Keratinocyte (primary cell): ENCODE data around the gene PRKN.

Source experiments
- EZH2 ChIP-seq: IDR thresholded peaks from one replicate; pipeline ENCODE4 v1.6.1; 2012; ENCODE audit warnings: inconsistent platforms, mild to moderate bottlenecking, low read length, moderate library complexity
- TF ChIP-seq, protein P1 (sequence below), 3 experiments: IDR thresholded peaks in 1 of 3; conservative IDR thresholded peaks in 1 of 3; optimal IDR thresholded peaks in 1 of 3; 2 replicates in 2 of 3; 3 replicates in 1 of 3; pipeline versions ENCODE3 to v1.5.1; 2011; ENCODE audit warnings: low read length in 3 of 3, mild to moderate bottlenecking in 3 of 3, moderate library complexity in 2 of 3, control low read depth in 1 of 3, inconsistent platforms in 1 of 3; ENCODE audit not compliant: insufficient read depth in 2 of 3; ENCODE audit errors: extremely low read depth in 1 of 3

DNA sequence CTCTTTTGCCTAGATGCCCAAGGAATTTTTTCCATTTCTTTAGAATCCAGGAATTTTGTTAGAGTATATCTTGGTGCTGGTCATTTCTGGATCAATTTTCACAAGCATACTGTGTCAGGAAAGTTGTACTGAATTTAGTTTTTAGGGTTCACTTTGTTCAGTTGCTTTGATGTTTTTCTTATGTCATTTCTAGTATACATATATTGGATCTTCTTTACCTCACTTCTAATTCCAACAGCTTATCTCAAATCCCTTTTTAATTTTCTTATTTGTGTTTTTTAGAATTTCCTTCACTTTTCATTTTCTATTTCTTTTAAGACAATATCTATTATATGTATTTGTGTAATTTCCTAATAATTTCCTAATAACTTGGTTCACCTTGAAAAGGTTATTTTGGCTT lies 1172.7 kb downstream of the PRKN start:
- TF ChIP-seq, protein P1, sequence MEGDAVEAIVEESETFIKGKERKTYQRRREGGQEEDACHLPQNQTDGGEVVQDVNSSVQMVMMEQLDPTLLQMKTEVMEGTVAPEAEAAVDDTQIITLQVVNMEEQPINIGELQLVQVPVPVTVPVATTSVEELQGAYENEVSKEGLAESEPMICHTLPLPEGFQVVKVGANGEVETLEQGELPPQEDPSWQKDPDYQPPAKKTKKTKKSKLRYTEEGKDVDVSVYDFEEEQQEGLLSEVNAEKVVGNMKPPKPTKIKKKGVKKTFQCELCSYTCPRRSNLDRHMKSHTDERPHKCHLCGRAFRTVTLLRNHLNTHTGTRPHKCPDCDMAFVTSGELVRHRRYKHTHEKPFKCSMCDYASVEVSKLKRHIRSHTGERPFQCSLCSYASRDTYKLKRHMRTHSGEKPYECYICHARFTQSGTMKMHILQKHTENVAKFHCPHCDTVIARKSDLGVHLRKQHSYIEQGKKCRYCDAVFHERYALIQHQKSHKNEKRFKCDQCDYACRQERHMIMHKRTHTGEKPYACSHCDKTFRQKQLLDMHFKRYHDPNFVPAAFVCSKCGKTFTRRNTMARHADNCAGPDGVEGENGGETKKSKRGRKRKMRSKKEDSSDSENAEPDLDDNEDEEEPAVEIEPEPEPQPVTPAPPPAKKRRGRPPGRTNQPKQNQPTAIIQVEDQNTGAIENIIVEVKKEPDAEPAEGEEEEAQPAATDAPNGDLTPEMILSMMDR (optimal IDR thresholded peaks at IDR 0.05 in 1 of 3, IDR thresholded peaks at IDR 0.05 in 1 of 3, conservative IDR thresholded peaks at IDR 0.05 in 1 of 3; ENCODE audit: extremely low read depth in 1 of 3, insufficient read depth in 2 of 3, low read length in 3 of 3): no peak
- TF ChIP-seq EZH2: no peak
